Thyroid gland (tissue), 4 donors: ENCODE data around the gene GALNT10. TPM values are rescaled to one million over a fixed set of nuclear protein-coding genes. Genes with fewer than 3 reads are reported as not detected.
A peak's percentile ranks its signal among the peaks of the same experiment; 100 is the strongest.

Source experiments
- DNase-seq, 2 donors: peaks; one replicate each; pipeline ENCODE4 v3.0.0-alpha.2; 2019
- H3K27ac ChIP-seq, 3 donors: fragments of 200-600 bp; sonication (generic); 1 replicate in 2 of 3; 2 replicates in 1 of 3; pipeline ENCODE4 v1.5.1; 2016 to 2019; ENCODE audit warnings: mild to moderate bottlenecking in 1 of 3, moderate library complexity in 1 of 3
- H3K27me3 ChIP-seq: fragments of 200-600 bp; sonication (generic); one replicate; pipeline ENCODE4 v1.5.1; 2019
- H3K36me3 ChIP-seq, 2 donors: fragments of 200-600 bp; sonication (generic); one replicate each; pipeline ENCODE4 v1.5.1; 2016 to 2019
- H3K4me1 ChIP-seq, 2 donors: fragments of 200-600 bp; sonication (generic); one replicate each; pipeline ENCODE4 v1.5.1; 2017 to 2019
- H3K4me3 ChIP-seq, 3 donors: fragments of 200-600 bp; sonication (generic); replicated peaks in 1 of 3; 1 replicate in 2 of 3; 2 replicates in 1 of 3; pipeline ENCODE4 v1.5.1; 2016; ENCODE audit warnings: mild to moderate bottlenecking in 1 of 3
- H3K9me3 ChIP-seq: fragments of 200-600 bp; sonication (generic); one replicate; pipeline ENCODE4 v1.5.1; 2017
- CTCF ChIP-seq, 6 experiments: fragments of 200-600 bp in 3 of 6; fragments of 450-650 bp in 3 of 6; sonication (generic) in 3 of 6; IDR thresholded peaks; one replicate each; pipeline ENCODE4 v1.5.1; 2016 to 2019; ENCODE audit warnings: antibody characterized with exemption in 6 of 6, mild to moderate bottlenecking in 2 of 6, inconsistent platforms in 1 of 6, moderate library complexity in 1 of 6
- POLR2A ChIP-seq, 2 donors: fragments of 450-650 bp; IDR thresholded peaks; one replicate each; pipeline ENCODE4 v1.6.1; 2017; ENCODE audit warnings: antibody characterized with exemption in 2 of 2, mild to moderate bottlenecking in 2 of 2, moderate library complexity in 1 of 2
- WGBS, 2 donors: methylation state at CpG; one replicate each; pipeline ENCODE4 v1.1.5; 2017; 5-methylcytosine and 5-hydroxymethylcytosine counted together
- intact Hi-C: fragments of 100-400 bp; cut with DNase I; formaldehyde crosslinking; loops from one replicate; pipeline ENCODE4 v1.15.1; 2023
- total RNA-seq, 4 donors: library from RNA; depleted of rRNA; stranded (reverse); fragments of >200 nt; gene quantifications; one replicate each; pipeline ENCODE4 v1.2.3, GENCODE V29; 2016

The GALNT10 gene
- total RNA-seq, 4 donors from 2014 or later: 33.3 to 69.6 (median 58.1) TPM

GRCh38 chr5:154273963-154274827 lies 83.7 kb downstream of the GALNT10 start:
- Histone ChIP-seq H3K27me3 (no peaks in the 10 kb centered on the region), H3K27ac (peak overlapping the region; percentile 24 to 59 (median 50))
- WGBS, 2 donors: 89 to 95% methylated on average over 2 of the region's 2 CpGs

DNA sequence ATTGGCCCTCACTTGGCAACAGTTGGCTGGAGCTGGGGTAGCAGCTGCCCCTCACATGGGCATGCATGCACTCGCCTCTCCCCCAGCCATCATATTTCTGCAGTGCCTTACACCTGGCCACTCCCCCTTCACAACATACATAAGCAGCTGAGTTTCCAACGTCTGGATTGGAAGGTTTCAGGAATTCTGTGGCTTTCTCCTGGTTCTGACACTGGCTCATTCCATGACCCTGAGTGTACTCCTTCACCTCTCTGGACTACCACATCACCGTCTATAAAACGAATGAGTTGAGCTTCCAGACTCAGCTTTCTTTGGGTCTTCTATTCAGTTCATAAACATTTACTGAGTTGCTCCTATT lies 84.3 kb downstream of the GALNT10 start:
- Histone ChIP-seq H3K4me1 (peaks cover 36 to 37% of the 10 kb centered on the region in 2 donors), H3K9me3 (no peaks in the 10 kb centered on the region), H3K27me3 (no peaks in the 10 kb centered on the region), H3K27ac (peak overlapping the region in 1 of 3 donors; percentile 50), H3K4me3 (no peak overlapping the region), H3K36me3 (no peaks in the 10 kb centered on the region)
- intact Hi-C loops: no loop called here
- no peak for TF ChIP-seq POLR2A (IDR thresholded peaks at IDR 0.05)
- no peak for TF ChIP-seq CTCF (IDR thresholded peaks at IDR 0.05)
- no peak for DNase-seq
- WGBS, 2 donors: 66 to 75% methylated on average over 3 to 4 of the region's 4 CpGs

More at GRCh38 chr5:154273963-154274827, 83.7 kb downstream of the GALNT10 start:
- no peak for DNase-seq
- no peak overlapping the region for H3K4me3 ChIP-seq
- H3K9me3 ChIP-seq: no peaks in the 10 kb centered on the region
- H3K4me1 ChIP-seq: peaks cover 36 to 37% of the 10 kb centered on the region in 2 donors
- H3K36me3 ChIP-seq: no peaks in the 10 kb centered on the region
- TF ChIP-seq POLR2A (IDR thresholded peaks at IDR 0.05): no peak
- no peak for TF ChIP-seq CTCF (IDR thresholded peaks at IDR 0.05)
- intact Hi-C loops: no loop called here

GRCh38 chr5:154275566-154275965 lies 85.0 kb downstream of the GALNT10 start:
- H3K9me3 ChIP-seq: no peaks in the 10 kb centered on the region
- H3K36me3 ChIP-seq: no peaks in the 10 kb centered on the region
- H3K4me1 ChIP-seq: peaks cover 36 to 37% of the 10 kb centered on the region in 2 donors
- intact Hi-C loops: no loop called here
- no peak for DNase-seq
- H3K27ac ChIP-seq: no peak overlapping the region
- no peaks in the 10 kb centered on the region for H3K27me3 ChIP-seq
- H3K4me3 ChIP-seq: no peak overlapping the region
- 88 to 92% methylated on average over 3 of the region's 3 CpGs for WGBS, 2 donors
- TF ChIP-seq CTCF (IDR thresholded peaks at IDR 0.05) (no peak), POLR2A (IDR thresholded peaks at IDR 0.05) (no peak)

DNA sequence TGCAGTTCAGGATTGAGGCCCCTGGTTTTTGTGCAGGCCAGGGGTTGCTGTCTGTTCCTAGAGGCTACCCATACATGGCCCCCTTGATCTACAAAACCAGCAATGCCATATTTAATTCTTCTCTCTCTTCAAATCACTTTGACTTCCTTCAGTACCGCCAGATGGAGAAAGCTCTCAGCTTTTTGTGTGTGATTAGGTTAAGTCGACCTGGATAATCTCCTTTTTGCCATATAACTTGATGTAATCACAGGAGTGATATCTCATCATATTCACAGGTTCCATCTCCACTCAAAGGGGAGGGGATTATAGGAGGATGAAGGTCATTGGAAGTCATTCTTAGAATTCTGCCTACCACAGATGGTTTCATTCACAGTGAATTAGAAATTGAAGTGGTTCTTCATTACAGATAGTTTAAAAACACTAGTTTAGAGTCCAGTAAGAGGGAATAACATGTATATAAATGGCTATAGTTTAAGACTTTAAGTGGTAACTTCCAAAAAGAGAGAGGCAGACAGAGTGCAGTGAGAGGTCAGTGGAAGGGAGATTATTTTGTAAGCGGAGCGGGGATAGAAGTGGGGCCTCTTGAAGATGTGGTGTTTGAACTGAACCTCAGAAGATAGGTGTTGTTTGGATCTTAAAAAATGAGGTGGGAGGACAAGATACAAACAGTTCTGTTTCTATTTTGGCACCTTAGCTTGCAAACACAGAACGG lies 85.9 kb downstream of the GALNT10 start:
- no peak overlapping the region for H3K4me3 ChIP-seq
- WGBS, 2 donors: 77 to 83% methylated on average over 5 of the region's 5 CpGs
- intact Hi-C loops: no loop called here
- no peaks in the 10 kb centered on the region for H3K36me3 ChIP-seq
- peaks cover 33 to 35% of the 10 kb centered on the region in 2 donors for H3K4me1 ChIP-seq
- no peak overlapping the region for H3K27ac ChIP-seq
- H3K9me3 ChIP-seq: no peaks in the 10 kb centered on the region
- no peak for DNase-seq
- H3K27me3 ChIP-seq: no peaks in the 10 kb centered on the region
- TF ChIP-seq POLR2A (IDR thresholded peaks at IDR 0.05) (no peak), CTCF (IDR thresholded peaks at IDR 0.05) (no peak)

- Histone ChIP-seq H3K4me1 (peaks cover 28 to 30% of the 10 kb centered on the region in 2 donors), H3K27ac (no peak overlapping the region), H3K9me3 (no peaks in the 10 kb centered on the region), H3K4me3 (no peak overlapping the region), H3K36me3 (no peaks in the 10 kb centered on the region), H3K27me3 (no peaks in the 10 kb centered on the region)
- TF ChIP-seq POLR2A (IDR thresholded peaks at IDR 0.05): no peak
- TF ChIP-seq CTCF (IDR thresholded peaks at IDR 0.05): no peak
- no peak for DNase-seq
- intact Hi-C loops: no loop called here
- WGBS, 2 donors: 40 to 50% methylated on average over 1 of the region's 1 CpG
These were observed 86.4 kb downstream of the GALNT10 start for GRCh38 chr5:154276973-154277331.
